Smooth muscle cell (in vitro differentiated cells): ENCODE results near the gene CTCFL. TPM values are rescaled to one million over a fixed set of nuclear protein-coding genes. Genes with fewer than 3 reads are reported as not detected.

ENCODE experiments used
- DNase-seq: peaks from one replicate; lab custom pipeline; 2025; ENCODE audit not compliant: unreplicated experiment; lab: John Stamatoyannopoulos, UW
- H2AFZ ChIP-seq: fragments of 200-600 bp; sonication (generic); 2 replicates; pipeline ENCODE4 v1.6.0; 2016; ENCODE audit warnings: antibody characterized with exemption, low read depth, mild to moderate bottlenecking
- H3F3A ChIP-seq: fragments of 200-600 bp; sonication (generic); 2 replicates; pipeline ENCODE4 v1.6.0; 2017; ENCODE audit warnings: antibody characterized with exemption, low read depth
- H3K27ac ChIP-seq: fragments of 200-600 bp; sonication (generic); 2 replicates; pipeline ENCODE4 v1.5.1; 2016; ENCODE audit warnings: low read depth, mild to moderate bottlenecking
- H3K27me3 ChIP-seq: fragments of 200-600 bp; sonication (generic); 2 replicates; pipeline ENCODE4 v1.6.1; 2016; ENCODE audit warnings: low read depth, mild to moderate bottlenecking
- H3K36me3 ChIP-seq: fragments of 200-600 bp; sonication (generic); 2 replicates; pipeline ENCODE4 v1.5.1; 2016; ENCODE audit warnings: low read depth
- H3K4me1 ChIP-seq: fragments of 200-600 bp; sonication (generic); 2 replicates; pipeline ENCODE4 v1.5.1; 2016; ENCODE audit warnings: low read depth
- H3K4me2 ChIP-seq: fragments of 200-600 bp; sonication (generic); 2 replicates; pipeline ENCODE4 v1.6.0; 2016; ENCODE audit warnings: mild to moderate bottlenecking
- H3K4me3 ChIP-seq: fragments of 200-600 bp; sonication (generic); 2 replicates; pipeline ENCODE4 v1.5.1; 2016; ENCODE audit warnings: mild to moderate bottlenecking
- H3K79me2 ChIP-seq: fragments of 200-600 bp; sonication (generic); 2 replicates; pipeline ENCODE4 v1.6.0; 2016; ENCODE audit warnings: low read depth, mild to moderate bottlenecking
- H3K9ac ChIP-seq: fragments of 200-600 bp; sonication (generic); 2 replicates; pipeline ENCODE4 v1.6.0; 2016; ENCODE audit warnings: low read depth
- H3K9me3 ChIP-seq: fragments of 200-600 bp; sonication (generic); replicated peaks from 2 replicates; pipeline ENCODE4 v1.5.1; 2016; ENCODE audit warnings: low read depth
- H4K20me1 ChIP-seq: fragments of 200-600 bp; sonication (generic); 2 replicates; pipeline ENCODE4 v1.6.0; 2016; ENCODE audit warnings: low read depth
- WGBS: methylation state at CpG from one replicate; pipeline ENCODE4 v1.1.7; 2016; ENCODE audit warnings: low lambda C conversion rate; 5-methylcytosine and 5-hydroxymethylcytosine counted together
- polyA plus RNA-seq: library from polyadenylated mRNA; unstranded; fragments of >200 nt; fragmentation: Nextera tagmentation; extraction: Ambion mirVana; gene quantifications from 2 replicates; pipeline ENCODE4 v1.2.1, GENCODE V29; 2016
- total RNA-seq: library from RNA; depleted of rRNA; stranded (reverse); fragments of >200 nt; gene quantifications from 2 replicates; pipeline ENCODE4 v1.2.3, GENCODE V29; 2014
- TF ChIP-seq, protein P1 (sequence below): fragments of 200-600 bp; sonication (generic); IDR thresholded peaks from 2 replicates; pipeline ENCODE4 v1.5.1; 2017; ENCODE audit warnings: borderline replicate concordance, mild to moderate bottlenecking, antibody characterized with exemption; ENCODE audit not compliant: insufficient read depth, poor library complexity, severe bottlenecking

Gene CTCFL
- total and polyA plus RNA-seq, 2 experiments from 2014 or later = not detected

DNA sequence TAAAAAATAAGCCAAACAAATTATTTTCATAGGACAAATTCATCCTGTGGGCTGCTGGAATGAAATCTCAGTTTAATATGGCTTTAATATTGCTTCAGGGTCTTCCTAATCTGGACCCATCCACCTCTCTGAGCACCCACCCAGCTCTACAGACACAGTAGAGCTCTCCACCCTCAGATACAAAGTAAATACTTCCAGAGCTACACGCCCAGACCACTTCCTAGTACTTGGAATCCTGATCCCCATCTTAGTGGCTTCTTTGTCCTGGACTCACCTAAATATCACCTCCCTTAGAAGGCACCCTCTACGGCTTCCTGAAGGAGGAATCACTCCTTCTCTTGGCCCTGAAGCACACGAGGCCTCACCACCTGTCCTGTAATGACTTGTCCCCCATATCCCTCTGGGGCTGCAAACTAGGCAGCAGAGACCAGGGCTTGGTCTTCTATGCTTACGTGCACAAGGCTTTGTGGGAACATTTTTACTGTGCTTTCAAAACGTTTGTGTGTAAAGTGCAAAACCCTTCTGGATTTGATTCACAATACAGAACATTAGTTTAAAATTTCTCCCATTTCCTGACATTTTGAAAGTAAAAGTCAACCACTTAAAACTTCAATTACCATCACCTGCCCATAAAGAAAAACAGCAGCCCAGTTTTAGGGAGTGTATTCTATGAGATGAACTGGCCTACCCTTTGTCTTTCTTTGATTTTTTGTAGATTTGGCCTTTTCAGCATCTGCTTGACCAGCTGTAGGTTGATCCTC lies 2.4 kb downstream of the CTCFL start:
- TF ChIP-seq, protein P1, sequence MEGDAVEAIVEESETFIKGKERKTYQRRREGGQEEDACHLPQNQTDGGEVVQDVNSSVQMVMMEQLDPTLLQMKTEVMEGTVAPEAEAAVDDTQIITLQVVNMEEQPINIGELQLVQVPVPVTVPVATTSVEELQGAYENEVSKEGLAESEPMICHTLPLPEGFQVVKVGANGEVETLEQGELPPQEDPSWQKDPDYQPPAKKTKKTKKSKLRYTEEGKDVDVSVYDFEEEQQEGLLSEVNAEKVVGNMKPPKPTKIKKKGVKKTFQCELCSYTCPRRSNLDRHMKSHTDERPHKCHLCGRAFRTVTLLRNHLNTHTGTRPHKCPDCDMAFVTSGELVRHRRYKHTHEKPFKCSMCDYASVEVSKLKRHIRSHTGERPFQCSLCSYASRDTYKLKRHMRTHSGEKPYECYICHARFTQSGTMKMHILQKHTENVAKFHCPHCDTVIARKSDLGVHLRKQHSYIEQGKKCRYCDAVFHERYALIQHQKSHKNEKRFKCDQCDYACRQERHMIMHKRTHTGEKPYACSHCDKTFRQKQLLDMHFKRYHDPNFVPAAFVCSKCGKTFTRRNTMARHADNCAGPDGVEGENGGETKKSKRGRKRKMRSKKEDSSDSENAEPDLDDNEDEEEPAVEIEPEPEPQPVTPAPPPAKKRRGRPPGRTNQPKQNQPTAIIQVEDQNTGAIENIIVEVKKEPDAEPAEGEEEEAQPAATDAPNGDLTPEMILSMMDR = no peak
- 80% methylated on average over 5 of the region's 5 CpGs for WGBS
- H2AFZ ChIP-seq = no peak overlapping the region
- no peak overlapping the region for H3K27ac ChIP-seq
- H3K4me2 ChIP-seq = no peak overlapping the region
- no peaks in the 10 kb centered on the region for H3K9me3 ChIP-seq
- H3K9ac ChIP-seq = no peak overlapping the region
- no peak for DNase-seq
- H3F3A ChIP-seq = no peaks in the 10 kb centered on the region
- H3K4me1 ChIP-seq = peaks cover 6% of the 10 kb centered on the region
- H3K79me2 ChIP-seq = no peaks in the 10 kb centered on the region
- no peak overlapping the region for H3K4me3 ChIP-seq
- no peaks in the 10 kb centered on the region for H3K36me3 ChIP-seq
- no peaks in the 10 kb centered on the region for H4K20me1 ChIP-seq
- H3K27me3 ChIP-seq = no peaks in the 10 kb centered on the region

DNA sequence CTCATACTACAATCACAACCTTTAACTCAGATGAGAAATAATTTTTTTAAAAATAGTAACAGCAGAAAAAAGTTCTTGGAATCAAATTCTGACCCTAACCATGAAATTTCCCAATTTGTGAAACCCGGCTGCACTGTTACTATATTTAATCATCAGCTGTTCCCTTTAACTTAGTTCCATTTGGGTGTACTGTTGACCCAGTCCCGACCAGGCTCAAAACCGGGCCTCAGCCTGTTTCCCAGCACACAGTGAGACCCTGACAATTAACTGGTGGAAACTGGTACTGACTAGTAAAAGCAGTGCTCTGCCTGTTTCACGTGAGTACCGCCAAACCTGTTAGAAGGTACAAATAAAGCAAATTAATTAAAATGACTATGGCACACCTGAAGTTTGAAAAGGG lies 7.0 kb downstream of the CTCFL start:
- no peak overlapping the region for H2AFZ ChIP-seq
- no peak for DNase-seq
- H3K79me2 ChIP-seq = no peaks in the 10 kb centered on the region
- H3K27ac ChIP-seq = no peak overlapping the region
- no peaks in the 10 kb centered on the region for H3K9me3 ChIP-seq
- TF ChIP-seq, protein P1 = no peak
- no peak overlapping the region for H3K9ac ChIP-seq
- no peak overlapping the region for H3K4me2 ChIP-seq
- no peaks in the 10 kb centered on the region for H4K20me1 ChIP-seq
- 93% methylated on average over 5 of the region's 5 CpGs for WGBS
- no peaks in the 10 kb centered on the region for H3K27me3 ChIP-seq
- H3K4me1 ChIP-seq = no peaks in the 10 kb centered on the region
- H3K4me3 ChIP-seq = no peak overlapping the region
- no peaks in the 10 kb centered on the region for H3K36me3 ChIP-seq
- H3F3A ChIP-seq = no peaks in the 10 kb centered on the region

DNA sequence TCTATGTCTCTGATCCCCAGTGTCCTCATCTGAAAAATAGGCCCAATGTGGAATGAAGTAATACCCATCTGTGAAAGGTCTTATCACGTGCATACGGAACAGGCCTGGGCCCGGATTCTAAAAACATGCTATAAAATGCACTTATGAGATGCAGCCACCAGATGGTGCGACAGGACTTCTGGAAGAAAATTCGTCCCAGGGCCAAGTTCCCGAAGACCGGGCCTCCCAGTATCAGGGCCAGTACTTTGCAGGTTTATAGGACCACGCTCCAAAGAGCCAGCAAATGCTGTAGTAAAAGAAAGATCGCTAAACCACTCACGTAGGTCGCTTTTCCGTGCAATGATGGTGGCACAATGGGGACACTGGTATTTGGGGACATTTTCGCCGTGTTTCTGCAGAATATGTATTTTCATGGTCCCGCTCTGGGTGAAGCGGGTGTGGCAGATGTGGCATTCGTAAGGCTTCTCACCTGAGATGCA lies 10.6 kb downstream of the CTCFL start:
- Histone ChIP-seq H3K4me1 (no peaks in the 10 kb centered on the region), H2AFZ (no peak overlapping the region), H4K20me1 (no peaks in the 10 kb centered on the region), H3K79me2 (no peaks in the 10 kb centered on the region), H3K4me3 (no peak overlapping the region), H3F3A (no peaks in the 10 kb centered on the region), H3K27ac (no peak overlapping the region), H3K27me3 (no peaks in the 10 kb centered on the region), H3K9ac (no peak overlapping the region), H3K36me3 (no peaks in the 10 kb centered on the region), H3K9me3 (no peaks in the 10 kb centered on the region), H3K4me2 (no peak overlapping the region)
- 35% methylated on average over 17 of the region's 17 CpGs for WGBS
- TF ChIP-seq, protein P1 = peak; percentile 83
- no peak for DNase-seq

DNA sequence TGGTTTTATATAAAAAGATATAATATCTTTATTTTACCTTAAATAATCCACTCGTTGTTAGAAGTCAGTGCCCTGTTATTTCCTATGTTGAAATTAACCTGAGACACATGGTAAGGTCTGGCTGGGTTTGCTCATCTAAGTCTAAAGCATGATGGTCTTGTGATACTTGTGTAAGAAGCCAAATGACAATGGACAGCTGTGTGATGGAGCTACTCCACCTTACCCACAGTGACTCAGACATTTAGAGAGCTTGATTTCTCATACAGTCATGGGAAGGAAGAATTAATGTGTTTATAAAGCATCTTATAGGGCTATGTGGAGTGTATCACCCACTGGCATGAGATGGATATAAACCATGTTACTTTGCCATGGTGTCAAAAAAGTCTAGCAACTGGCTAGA lies 11.7 kb downstream of the CTCFL start:
- no peaks in the 10 kb centered on the region for H3K36me3 ChIP-seq
- no peak for DNase-seq
- 94% methylated on average over 1 of the region's 1 CpG for WGBS
- no peak overlapping the region for H3K4me2 ChIP-seq
- no peaks in the 10 kb centered on the region for H3K79me2 ChIP-seq
- H3K9ac ChIP-seq = no peak overlapping the region
- TF ChIP-seq, protein P1 = no peak
- H3K27me3 ChIP-seq = no peaks in the 10 kb centered on the region
- no peaks in the 10 kb centered on the region for H4K20me1 ChIP-seq
- H3K9me3 ChIP-seq = no peaks in the 10 kb centered on the region
- H3K4me1 ChIP-seq = peaks cover 6% of the 10 kb centered on the region
- no peak overlapping the region for H2AFZ ChIP-seq
- no peaks in the 10 kb centered on the region for H3F3A ChIP-seq
- no peak overlapping the region for H3K4me3 ChIP-seq
- no peak overlapping the region for H3K27ac ChIP-seq
